OCI-LY1 (cell line): ENCODE data around the gene TLCD2.

Source experiments
- H2AFZ ChIP-seq: fragments of 200-600 bp; sonication (generic), shearing (Covaris generic); 2 replicates; pipeline ENCODE4 v1.6.0; 2014; ENCODE audit warnings: antibody characterized with exemption, mild to moderate bottlenecking, low read length
- H3F3A ChIP-seq: fragments of 200-600 bp; sonication (generic), shearing (Covaris generic); 2 replicates; pipeline ENCODE4 v1.6.0; 2014; ENCODE audit warnings: mild to moderate bottlenecking, antibody characterized with exemption, low read length, moderate library complexity; ENCODE audit not compliant: insufficient read depth
- H3K27ac ChIP-seq: fragments of 200-600 bp; sonication (generic); 2 replicates; pipeline ENCODE4 v1.5.1; 2014; ENCODE audit warnings: low read length, mixed run types, mild to moderate bottlenecking, low read depth; ENCODE audit not compliant: poor library complexity, severe bottlenecking
- H3K27me3 ChIP-seq: fragments of 200-600 bp; sonication (generic); 2 replicates; pipeline ENCODE4 v1.6.0; 2014; ENCODE audit warnings: antibody characterized with exemption, mild to moderate bottlenecking, low read length, moderate library complexity; ENCODE audit not compliant: insufficient read depth
- H3K36me3 ChIP-seq: fragments of 200-600 bp; sonication (generic); 2 replicates; pipeline ENCODE4 v1.6.1; 2014; ENCODE audit warnings: mild to moderate bottlenecking, antibody characterized with exemption, low read length, moderate library complexity, mixed read lengths; ENCODE audit not compliant: insufficient read depth
- H3K4me1 ChIP-seq: fragments of 200-600 bp; sonication (generic); 2 replicates; pipeline ENCODE4 v1.5.1; 2014; ENCODE audit warnings: mild to moderate bottlenecking, low read length, moderate library complexity; ENCODE audit not compliant: insufficient read depth, severe bottlenecking
- H3K4me2 ChIP-seq: fragments of 200-600 bp; sonication (generic), shearing (Covaris generic); 2 replicates; pipeline ENCODE4 v1.6.1; 2014; ENCODE audit warnings: low read length
- H3K4me3 ChIP-seq: fragments of 200-600 bp; sonication (generic); 2 replicates; pipeline ENCODE4 v1.5.1; 2014; ENCODE audit warnings: low read length, low read depth, mild to moderate bottlenecking, mixed read lengths; ENCODE audit not compliant: poor library complexity, severe bottlenecking
- H3K79me2 ChIP-seq: fragments of 200-600 bp; shearing (Covaris generic); 2 replicates; pipeline ENCODE4 v1.6.1; 2016; ENCODE audit warnings: mixed run types, low read length, mixed read lengths; ENCODE audit not compliant: insufficient read depth
- H3K9ac ChIP-seq: fragments of 200-600 bp; sonication (generic), shearing (Covaris generic); 2 replicates; pipeline ENCODE4 v1.6.1; 2014; ENCODE audit warnings: mild to moderate bottlenecking, low read length, mixed read lengths
- H3K9me2 ChIP-seq: fragments of 200-600 bp; sonication (generic), shearing (Covaris generic); 2 replicates; pipeline ENCODE4 v1.6.1; 2014; ENCODE audit warnings: low read depth, mild to moderate bottlenecking, low read length, mixed read lengths
- H3K9me3 ChIP-seq: fragments of 200-600 bp; shearing (Covaris generic); 2 replicates; pipeline ENCODE4 v1.6.1; 2014; ENCODE audit warnings: low read length, mixed read lengths
- H4K20me1 ChIP-seq: fragments of 200-600 bp; sonication (generic), shearing (Covaris generic); 2 replicates; pipeline ENCODE4 v1.6.0; 2016; ENCODE audit warnings: mild to moderate bottlenecking, low read length; ENCODE audit not compliant: insufficient read depth
- CTCF ChIP-seq: fragments of 200-600 bp; sonication (generic), shearing (Covaris generic); IDR thresholded peaks from 2 replicates; pipeline ENCODE4 v1.5.1; 2017; ENCODE audit warnings: mild to moderate bottlenecking, antibody characterized with exemption, low read length, moderate library complexity, mixed read lengths
- EZH2 ChIP-seq: fragments of 200-600 bp; sonication (generic), shearing (Covaris generic); IDR thresholded peaks from 2 replicates; pipeline ENCODE4 v1.8.0; 2017; ENCODE audit warnings: borderline replicate concordance, mixed run types, mild to moderate bottlenecking, antibody characterized with exemption, low read length, moderate library complexity, mixed read lengths

TLCD2 gene

GRCh38 chr17:1697681-1698080, 12.5 kb downstream of the TLCD2 start:
- TF ChIP-seq EZH2 (no peak), CTCF (no peak)
- Histone ChIP-seq H3K27ac (no peak overlapping the region), H3K9ac (no peak overlapping the region), H3K36me3 (no peaks in the 10 kb centered on the region), H2AFZ (no peak overlapping the region), H4K20me1 (no peaks in the 10 kb centered on the region), H3K4me3 (no peak overlapping the region), H3K4me2 (no peak overlapping the region), H3K9me2 (no peaks in the 10 kb centered on the region), H3K27me3 (peaks cover under 1% of the 10 kb centered on the region; the same call in 1 of the 2 replicates), H3K4me1 (no peaks in the 10 kb centered on the region), H3F3A (no peaks in the 10 kb centered on the region), H3K79me2 (no peaks in the 10 kb centered on the region), H3K9me3 (no peaks in the 10 kb centered on the region)

GRCh38 chr17:1695365-1695764, 14.8 kb downstream of the TLCD2 start:
- Histone ChIP-seq H3K9me2 (no peaks in the 10 kb centered on the region), H3K79me2 (no peaks in the 10 kb centered on the region), H4K20me1 (no peaks in the 10 kb centered on the region), H3K9ac (no peak overlapping the region), H3K27me3 (no peaks in the 10 kb centered on the region), H3K4me1 (no peaks in the 10 kb centered on the region), H3K27ac (no peak overlapping the region), H2AFZ (no peak overlapping the region), H3F3A (no peaks in the 10 kb centered on the region), H3K9me3 (no peaks in the 10 kb centered on the region), H3K4me3 (no peak overlapping the region), H3K36me3 (no peaks in the 10 kb centered on the region), H3K4me2 (no peak overlapping the region)
- TF ChIP-seq EZH2 (no peak), CTCF (no peak)

GRCh38 chr17:1693339-1693738, 16.8 kb downstream of the TLCD2 start:
- H3K36me3 ChIP-seq, result no peaks in the 10 kb centered on the region
- no peak overlapping the region for H3K4me2 ChIP-seq
- H2AFZ ChIP-seq, result no peak overlapping the region
- no peaks in the 10 kb centered on the region for H3K9me2 ChIP-seq
- no peaks in the 10 kb centered on the region for H4K20me1 ChIP-seq
- H3K4me3 ChIP-seq, result no peak overlapping the region
- H3K4me1 ChIP-seq, result no peaks in the 10 kb centered on the region
- H3K27ac ChIP-seq, result no peak overlapping the region
- TF ChIP-seq EZH2, result no peak
- no peak for TF ChIP-seq CTCF
- H3F3A ChIP-seq, result no peaks in the 10 kb centered on the region
- no peaks in the 10 kb centered on the region for H3K79me2 ChIP-seq
- H3K9me3 ChIP-seq, result no peaks in the 10 kb centered on the region
- no peak overlapping the region for H3K9ac ChIP-seq
- no peaks in the 10 kb centered on the region for H3K27me3 ChIP-seq
